CD4-positive, alpha-beta T cell treated with Interleukin-15 for 1 hour (primary cell): ENCODE data around the gene PMS1.
"Not testable (repeated sequence)": the region's sequence is repeated elsewhere in the genome, so short reads cannot be mapped to it uniquely, and the experiment has no call there.

Source experiments
- DNase-seq: peaks from one replicate; pipeline ENCODE4 v3.0.0-alpha.2; 2020

PMS1 gene

GRCh38 chr2:189818249-189819038, 34.2 kb downstream of the PMS1 start:
- no peak for DNase-seq

GRCh38 chr2:189819297-189819704, 35.1 kb downstream of the PMS1 start:
- no peak for DNase-seq

- DNase-seq, result no peak
Measured at GRCh38 chr2:189821953-189822748, 37.9 kb downstream of the PMS1 start.

- DNase-seq, result no peak
Measured at GRCh38 chr2:189824694-189825396, 40.6 kb downstream of the PMS1 start.

- DNase-seq, result no peak
Measured at GRCh38 chr2:189826039-189826438, 41.8 kb downstream of the PMS1 start.

GRCh38 chr2:189829102-189829833, 45.0 kb downstream of the PMS1 start:
- DNase-seq, result no peak

- no peak for DNase-seq
Measured at GRCh38 chr2:189830510-189830909, 46.3 kb downstream of the PMS1 start.

GRCh38 chr2:189834059-189834458, 49.8 kb downstream of the PMS1 start:
- no peak for DNase-seq

- not testable (repeated sequence) for DNase-seq
Measured at GRCh38 chr2:189834642-189835041, 50.4 kb downstream of the PMS1 start.

GRCh38 chr2:189835855-189836558, 51.8 kb downstream of the PMS1 start:
- no peak for DNase-seq

GRCh38 chr2:189836644-189837043, 52.4 kb downstream of the PMS1 start:
- no peak for DNase-seq

- DNase-seq, result no peak
Measured at GRCh38 chr2:189837326-189837725, 53.1 kb downstream of the PMS1 start.

GRCh38 chr2:189841019-189841418, 56.8 kb downstream of the PMS1 start:
- no peak for DNase-seq

GRCh38 chr2:189848276-189848675, 64.0 kb downstream of the PMS1 start:
- no peak for DNase-seq

GRCh38 chr2:189849550-189849949, 65.3 kb downstream of the PMS1 start:
- DNase-seq, result no peak

- DNase-seq, result no peak
Measured at GRCh38 chr2:189851174-189851826, 67.0 kb downstream of the PMS1 start.

- DNase-seq, result no peak
Measured at GRCh38 chr2:189854187-189854586, 69.9 kb downstream of the PMS1 start.

- no peak for DNase-seq
Measured at GRCh38 chr2:189854940-189855339, 70.7 kb downstream of the PMS1 start.

GRCh38 chr2:189858291-189858690, 74.0 kb downstream of the PMS1 start:
- no peak for DNase-seq

GRCh38 chr2:189860161-189860560, 75.9 kb downstream of the PMS1 start:
- no peak for DNase-seq

- no peak for DNase-seq
Measured at GRCh38 chr2:189862751-189863150, 78.5 kb downstream of the PMS1 start.

- no peak for DNase-seq
Measured at GRCh38 chr2:189865826-189866225, 81.6 kb downstream of the PMS1 start.
